Stimulated activated CD4-positive, alpha-beta T cell treated with anti-CD3 and anti-CD28 coated beads, TNF-alpha, amount 100 ng/mL, for 4 hours (primary cell): ENCODE data around the gene MEDAG.

ENCODE experiments used
- DNase-seq, 3 experiments: peaks; one replicate each; pipeline ENCODE4 v3.0.0-alpha.2; 2020; ENCODE audit warnings: low read depth in 3 of 3

MEDAG gene

DNA sequence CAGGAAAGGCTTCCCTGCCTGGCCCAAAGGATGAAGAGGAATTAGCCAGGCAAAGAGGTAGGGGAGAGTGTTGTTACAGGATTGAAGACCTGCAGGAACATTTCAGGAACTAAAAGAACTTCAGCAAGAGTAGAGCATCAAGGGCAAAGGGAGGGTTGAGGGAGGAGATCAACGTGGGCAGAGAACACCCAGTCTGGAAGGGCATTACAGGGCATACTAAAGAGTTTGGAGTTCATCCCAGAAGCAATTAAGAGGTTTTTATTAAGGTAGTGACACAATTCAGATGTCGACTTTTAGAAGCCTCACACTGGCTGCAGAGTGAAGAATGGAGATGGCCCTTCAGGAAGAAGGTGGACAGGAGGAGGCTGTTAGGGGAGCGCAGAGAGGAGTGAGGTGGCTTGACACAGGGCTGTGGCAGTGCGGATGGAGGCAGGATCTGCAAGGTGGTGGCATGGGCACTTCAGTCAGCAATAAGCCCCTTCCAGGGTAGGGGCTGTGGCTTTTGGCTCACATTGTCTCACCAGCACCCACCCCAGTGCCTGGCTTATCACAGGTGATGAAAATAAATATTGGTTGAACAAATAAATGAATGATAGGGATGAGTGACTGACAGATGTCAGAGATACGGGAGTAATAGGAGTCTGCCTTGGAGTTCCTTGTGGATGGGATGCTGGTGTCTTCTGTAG lies 51.3 kb downstream of the MEDAG start:
- DNase-seq: no peak

DNA sequence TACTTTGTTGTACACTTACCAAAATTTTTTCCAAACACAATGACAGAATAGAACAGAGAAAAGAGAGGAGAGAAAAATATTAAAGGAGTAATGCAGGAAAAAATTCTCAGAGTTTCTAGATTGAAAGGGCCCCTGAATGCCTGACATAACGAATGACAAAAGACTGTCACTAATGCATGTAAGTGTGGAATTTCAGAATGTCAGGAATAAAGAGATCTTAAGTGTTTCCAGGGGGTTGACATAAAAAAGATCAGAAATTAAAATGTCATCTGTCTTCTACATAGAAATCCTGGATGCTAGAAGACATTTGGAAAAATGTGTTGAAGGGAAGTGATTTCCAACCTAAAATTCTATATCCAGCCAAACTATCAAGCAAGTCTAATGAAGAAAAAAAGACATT lies 53.6 kb downstream of the MEDAG start:
- DNase-seq: no peak

DNA sequence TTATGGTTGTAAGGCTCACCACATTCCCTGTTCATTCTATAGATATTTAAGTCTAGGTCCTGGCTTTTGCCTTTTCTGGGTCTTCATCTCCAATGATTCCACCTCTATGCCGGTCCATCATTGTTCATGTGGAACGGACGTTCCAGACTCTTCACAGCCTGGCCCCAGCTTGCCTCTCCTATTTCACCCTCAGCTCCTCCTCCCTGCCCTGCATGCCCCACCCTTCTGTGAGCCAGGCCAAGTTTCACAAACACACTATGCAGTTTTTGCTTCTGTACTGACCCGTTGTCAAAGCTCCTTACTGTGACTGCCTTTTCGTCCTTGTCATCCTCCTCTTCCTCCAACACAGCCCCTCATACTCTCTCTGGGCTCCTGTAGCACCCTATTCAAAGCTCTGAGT lies 57.7 kb downstream of the MEDAG start:
- DNase-seq: no peak

DNA sequence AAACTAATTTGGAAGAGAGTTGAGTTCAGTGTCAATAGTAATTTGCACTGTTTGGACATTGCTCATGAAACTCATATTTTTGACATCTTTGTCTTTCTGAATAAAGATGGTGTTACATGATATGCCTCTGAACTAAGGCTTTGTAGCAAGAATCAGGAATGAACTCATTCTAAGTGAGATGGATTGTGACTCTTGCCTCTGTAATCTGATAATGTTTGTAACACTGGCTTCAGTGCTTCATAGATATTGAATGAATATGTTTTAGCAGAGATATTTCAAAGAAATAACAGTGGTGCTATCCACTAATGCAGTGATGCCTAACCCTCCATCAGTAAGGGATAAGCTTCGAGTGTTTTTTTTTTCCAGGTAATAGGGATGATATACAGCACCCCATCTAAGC lies 59.3 kb downstream of the MEDAG start:
- no peak for DNase-seq

DNA sequence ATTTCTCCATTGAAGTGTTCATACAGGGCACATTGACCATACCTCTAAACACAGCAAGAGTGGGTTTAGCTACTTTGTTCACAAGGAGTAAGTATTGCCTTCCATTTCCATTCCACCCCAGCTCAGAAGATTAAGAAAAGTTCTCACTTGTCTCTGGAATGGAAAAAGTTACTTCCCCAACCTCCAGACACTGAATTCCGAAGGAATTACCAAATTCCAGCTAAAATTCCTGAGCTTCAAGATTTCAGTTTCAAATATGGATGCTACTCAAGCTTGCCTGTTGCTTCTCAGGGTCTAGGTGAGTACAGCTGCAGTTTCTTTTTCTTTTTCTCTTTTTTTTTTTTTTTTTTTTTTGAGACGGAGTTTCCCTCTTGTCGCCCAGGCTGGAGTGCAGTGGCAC lies 60.0 kb downstream of the MEDAG start:
- no peak for DNase-seq

DNA sequence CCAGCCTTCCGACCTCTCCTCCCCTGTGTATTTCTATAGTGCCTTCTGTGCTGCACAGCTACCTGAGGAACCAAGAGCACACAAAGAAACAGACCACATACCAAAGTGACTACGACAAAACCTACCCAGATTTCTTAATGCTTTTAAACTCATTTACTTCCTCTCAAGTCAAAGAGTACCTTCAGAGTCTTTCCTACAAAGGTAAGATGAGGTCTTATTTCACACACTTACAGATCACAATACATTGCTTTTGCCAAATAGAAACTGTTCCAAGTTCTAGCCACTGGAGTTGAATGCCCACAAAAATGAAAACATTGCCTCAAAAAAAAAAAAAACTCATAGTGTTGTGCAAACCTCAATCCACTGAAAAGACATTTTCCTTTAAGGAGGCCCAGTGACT lies 62.8 kb downstream of the MEDAG start:
- no peak for DNase-seq

DNA sequence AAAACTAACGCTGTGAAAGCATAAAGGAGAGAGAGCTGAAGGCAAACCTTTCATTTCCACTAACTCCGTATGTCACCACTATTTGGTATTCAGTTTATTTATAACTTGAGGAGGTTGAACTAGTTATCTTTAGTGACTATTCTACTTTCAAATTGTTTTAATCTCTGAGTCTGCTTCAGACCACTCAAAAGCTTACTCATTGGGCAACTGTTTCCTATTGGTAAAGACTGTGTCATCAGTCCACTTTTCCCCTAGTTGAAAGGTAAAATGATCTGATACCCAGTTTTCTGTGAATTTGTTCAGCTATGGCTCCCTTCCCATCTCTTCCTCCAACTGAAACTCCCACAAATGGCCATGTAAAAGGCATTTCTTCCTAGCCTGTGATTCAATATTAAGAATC lies 65.5 kb downstream of the MEDAG start:
- no peak for DNase-seq

DNA sequence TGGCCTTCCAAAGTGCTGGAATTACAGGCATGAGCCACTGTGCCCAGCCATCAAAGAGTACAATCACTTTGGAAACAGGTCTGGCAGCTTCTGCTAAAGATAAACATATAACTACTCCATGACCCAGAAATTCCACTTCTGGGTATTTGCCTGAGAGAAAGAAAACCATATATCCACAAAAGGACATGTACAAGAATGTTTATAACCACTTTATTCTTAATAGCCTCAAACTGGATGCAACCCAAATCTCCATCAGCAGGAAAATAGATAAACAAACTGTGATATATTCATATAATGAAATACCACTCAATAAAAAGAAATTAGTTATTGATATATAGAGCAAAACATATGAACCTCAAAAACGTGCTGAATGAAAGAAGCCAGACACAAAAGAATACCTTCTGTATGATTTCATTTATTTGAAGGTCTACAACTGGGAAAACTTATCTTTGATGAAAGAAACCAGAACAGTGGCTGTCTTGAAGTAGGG lies 66.9 kb downstream of the MEDAG start:
- no peak for DNase-seq

DNA sequence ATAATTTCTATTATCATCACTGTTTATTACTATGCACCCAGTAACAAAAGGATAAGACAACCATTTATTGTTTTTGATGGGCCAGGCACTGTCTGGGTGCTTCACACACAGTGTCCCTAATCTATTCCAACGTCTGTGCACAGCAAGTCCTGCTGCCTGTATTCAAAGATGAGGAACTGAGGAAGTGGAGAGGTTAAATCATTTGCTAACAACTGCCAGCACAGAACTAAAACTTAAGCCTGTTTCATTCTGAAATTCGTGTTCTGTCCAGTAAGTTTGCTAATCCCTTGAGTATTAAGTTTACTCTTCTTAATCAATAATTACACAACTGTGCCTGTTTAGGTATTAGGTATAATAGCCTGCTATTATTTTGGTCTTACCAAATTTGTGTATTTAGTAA lies 68.3 kb downstream of the MEDAG start:
- no peak for DNase-seq
